HUES48 (cell line): ENCODE data around the gene DSE.
"Not testable (repeated sequence)": the region's sequence is repeated elsewhere in the genome, so short reads cannot be mapped to it uniquely, and the experiment has no call there.

Experiments used
- H3K27ac ChIP-seq: one replicate; pipeline ENCODE4 v1.7.0; 2013; ENCODE audit warnings: low read depth, low read length, inconsistent platforms
- H3K27me3 ChIP-seq: 2 replicates; pipeline ENCODE4 v1.6.1; 2013; ENCODE audit warnings: mild to moderate bottlenecking, low read length; ENCODE audit not compliant: control insufficient read depth, insufficient read depth
- H3K36me3 ChIP-seq: 2 replicates; pipeline ENCODE4 v1.6.1; 2013; ENCODE audit warnings: low read length; ENCODE audit not compliant: control insufficient read depth, insufficient read depth
- H3K4me1 ChIP-seq: 2 replicates; pipeline ENCODE4 v1.6.1; 2013; ENCODE audit warnings: mild to moderate bottlenecking, low read length; ENCODE audit not compliant: control insufficient read depth, insufficient read depth
- H3K4me3 ChIP-seq: 2 replicates; pipeline ENCODE4 v1.5.1; 2013; ENCODE audit warnings: mild to moderate bottlenecking, low read depth, low read length
- H3K9ac ChIP-seq: 2 replicates; pipeline ENCODE4 v1.6.1; 2013; ENCODE audit warnings: mild to moderate bottlenecking, low read depth, low read length, moderate library complexity
- H3K9me3 ChIP-seq: 2 replicates; pipeline ENCODE4 v1.6.1; 2013; ENCODE audit warnings: low read length; ENCODE audit not compliant: control insufficient read depth, insufficient read depth

The DSE gene

DNA sequence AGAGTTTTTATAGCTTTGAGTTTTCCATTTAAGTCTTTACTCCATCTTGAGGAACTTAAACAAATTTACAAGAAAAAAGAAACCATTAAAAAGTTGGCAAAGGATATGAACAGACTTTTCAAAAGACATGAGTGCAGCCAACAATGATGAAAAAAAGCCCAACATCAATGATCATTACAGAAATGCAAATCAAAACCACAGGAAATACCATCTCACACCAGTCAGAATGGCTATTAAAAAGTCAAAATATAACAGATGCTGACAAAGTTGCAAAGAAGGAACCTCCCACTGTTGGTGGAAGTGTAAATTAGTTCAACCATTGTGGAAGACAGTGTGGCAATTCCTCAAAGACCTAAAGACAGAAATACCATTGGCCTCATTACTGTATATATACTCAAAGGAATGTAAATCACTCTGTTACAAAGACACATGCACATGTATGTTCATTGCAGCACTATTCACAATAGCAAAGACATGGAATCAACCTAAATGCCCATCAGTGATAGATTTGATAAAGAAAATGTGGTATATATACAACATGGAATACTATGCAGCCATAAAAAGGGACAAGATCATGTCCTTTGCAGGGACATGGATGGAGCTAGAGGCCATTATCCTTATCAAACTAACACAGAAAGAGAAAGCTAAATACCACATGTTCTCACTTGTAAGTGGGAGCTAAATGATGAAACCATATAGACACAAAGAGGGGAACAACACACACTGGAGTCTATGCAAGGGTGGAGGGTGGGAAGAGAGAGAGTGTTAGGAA, 35.9 kb upstream of the DSE start:
- not testable (repeated sequence) for H3K4me3 ChIP-seq, H3K9ac ChIP-seq, H3K27ac ChIP-seq, H3K36me3 ChIP-seq, H3K27me3 ChIP-seq, H3K4me1 ChIP-seq, H3K9me3 ChIP-seq

DNA sequence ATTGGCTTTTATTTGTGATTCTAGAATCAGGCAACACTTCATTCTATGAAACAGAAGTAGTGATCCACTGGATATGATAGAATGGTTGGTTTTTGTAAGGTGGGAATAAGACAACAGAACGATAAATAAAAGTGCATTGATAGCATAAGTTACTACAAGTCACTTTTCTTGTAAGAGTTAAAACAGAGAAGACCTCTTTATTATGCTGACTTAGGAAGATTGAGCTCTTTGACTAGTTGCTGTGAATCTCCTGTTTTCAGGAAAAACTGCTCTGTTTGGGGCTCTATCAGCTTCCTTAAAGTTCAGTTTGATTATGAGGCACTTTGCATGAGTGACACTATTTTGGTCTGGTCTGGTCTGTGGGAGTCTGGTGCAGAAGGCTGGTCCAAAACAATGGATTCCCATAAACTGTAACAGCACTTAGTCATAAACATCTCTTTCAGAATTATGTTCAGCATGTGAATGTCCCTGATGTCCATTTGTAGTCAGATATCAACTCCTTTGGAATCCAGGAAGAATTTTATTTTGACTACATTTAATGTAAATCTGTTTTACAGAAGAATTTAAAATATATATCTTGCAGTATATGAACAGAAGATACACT, 35.0 kb upstream of the DSE start:
- H3K27ac ChIP-seq = no peak overlapping the region
- no peaks in the 10 kb centered on the region for H3K36me3 ChIP-seq
- no peak overlapping the region for H3K9ac ChIP-seq
- 0 out of 2 replicates have a peak, but pooled peaks cover 6% of the 10 kb centered on the region for H3K9me3 ChIP-seq
- H3K4me3 ChIP-seq = no peak overlapping the region
- H3K27me3 ChIP-seq = no peaks in the 10 kb centered on the region
- H3K4me1 ChIP-seq = no peaks in the 10 kb centered on the region

DNA sequence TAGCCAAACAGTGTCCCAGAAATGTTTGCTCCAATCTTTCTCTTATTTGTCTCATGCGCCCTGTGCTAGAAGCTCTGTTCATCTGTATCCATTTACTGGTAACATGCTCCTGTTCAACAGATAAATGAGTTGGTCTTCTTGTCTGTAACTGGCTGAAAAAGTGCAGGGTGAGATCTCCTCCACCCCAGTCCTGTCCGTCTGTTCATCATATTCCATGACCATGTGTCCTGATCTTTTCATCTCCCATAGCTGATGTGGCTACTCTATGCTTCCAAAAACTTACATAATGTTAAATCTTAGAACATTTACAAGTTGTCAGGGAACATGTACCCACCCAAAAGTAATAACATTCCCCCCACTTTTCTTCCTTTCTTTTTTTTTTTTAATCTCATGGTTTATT, 31.8 kb upstream of the DSE start:
- H3K36me3 ChIP-seq = no peaks in the 10 kb centered on the region
- H3K27me3 ChIP-seq = no peaks in the 10 kb centered on the region
- peaks cover 11% of the 10 kb centered on the region for H3K9me3 ChIP-seq
- H3K27ac ChIP-seq = no peak overlapping the region
- H3K9ac ChIP-seq = no peak overlapping the region
- H3K4me1 ChIP-seq = no peaks in the 10 kb centered on the region
- H3K4me3 ChIP-seq = no peak overlapping the region

DNA sequence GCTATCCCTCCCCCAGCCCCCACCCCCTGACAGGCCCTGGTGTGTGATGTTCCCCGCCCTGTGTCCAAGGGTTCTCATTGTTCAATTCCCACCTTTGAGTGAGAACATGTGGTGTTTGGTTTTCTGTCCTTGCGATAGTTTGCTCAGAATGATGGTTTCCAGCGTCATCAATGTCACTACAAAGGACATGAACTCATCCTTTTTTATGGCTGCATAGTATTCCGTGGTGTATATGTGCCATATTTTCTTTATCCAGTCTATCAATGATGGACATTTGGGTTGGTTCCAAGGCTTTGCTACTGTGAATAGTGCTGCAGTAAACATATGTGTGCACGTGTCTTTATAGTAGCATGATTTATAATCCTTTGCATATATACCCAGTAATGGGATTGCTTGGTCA, 30.1 kb upstream of the DSE start:
- not testable (repeated sequence) for H3K27me3 ChIP-seq, H3K9ac ChIP-seq, H3K36me3 ChIP-seq, H3K4me1 ChIP-seq, H3K27ac ChIP-seq, H3K4me3 ChIP-seq
- peaks cover 11% of the 10 kb centered on the region for H3K9me3 ChIP-seq

DNA sequence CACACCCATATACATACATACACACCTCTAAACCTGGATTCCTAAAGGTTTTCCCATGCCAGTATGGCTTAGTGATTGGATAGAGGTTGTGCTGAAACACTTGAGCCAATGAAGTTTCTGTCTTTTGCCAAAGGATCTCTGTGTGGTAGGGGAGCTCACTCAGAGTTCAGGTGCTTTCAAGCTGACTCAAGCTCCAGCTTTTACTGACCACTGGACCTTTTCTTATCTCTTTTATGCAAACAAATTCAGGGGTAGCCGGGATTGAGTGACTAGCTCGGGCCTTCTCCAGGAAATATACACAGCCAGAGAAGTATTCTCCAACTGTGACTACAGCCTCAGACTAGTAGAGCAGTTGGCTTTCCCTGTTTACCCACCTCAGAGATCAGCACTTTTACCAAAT, 21.5 kb upstream of the DSE start:
- Histone ChIP-seq H3K4me1 (no peaks in the 10 kb centered on the region), H3K27me3 (no peaks in the 10 kb centered on the region), H3K9me3 (no peaks in the 10 kb centered on the region), H3K27ac (no peak overlapping the region), H3K4me3 (no peak overlapping the region), H3K9ac (no peak overlapping the region), H3K36me3 (no peaks in the 10 kb centered on the region)

DNA sequence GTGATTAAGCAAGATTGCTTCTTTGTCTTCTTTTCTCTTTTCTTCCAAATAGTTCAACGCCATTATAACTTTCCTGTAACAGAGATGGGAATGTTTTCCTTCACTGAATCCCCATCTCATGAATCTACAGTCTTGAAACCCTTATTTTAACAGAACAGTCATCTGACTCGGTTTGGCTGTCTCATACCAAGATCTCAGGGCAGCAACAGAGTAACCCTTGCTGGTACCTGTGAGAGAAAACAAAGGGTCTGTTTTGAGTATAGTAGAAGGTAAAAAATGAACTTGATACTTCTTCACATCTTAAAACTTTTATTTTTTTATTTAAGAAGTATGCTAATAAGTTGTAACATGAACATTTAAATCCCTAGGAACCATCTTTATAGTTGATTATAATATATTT, 19.6 kb upstream of the DSE start:
- no peaks in the 10 kb centered on the region for H3K9me3 ChIP-seq
- no peaks in the 10 kb centered on the region for H3K36me3 ChIP-seq
- H3K4me3 ChIP-seq = no peak overlapping the region
- no peak overlapping the region for H3K27ac ChIP-seq
- no peak overlapping the region for H3K9ac ChIP-seq
- H3K4me1 ChIP-seq = no peaks in the 10 kb centered on the region
- H3K27me3 ChIP-seq = no peaks in the 10 kb centered on the region

DNA sequence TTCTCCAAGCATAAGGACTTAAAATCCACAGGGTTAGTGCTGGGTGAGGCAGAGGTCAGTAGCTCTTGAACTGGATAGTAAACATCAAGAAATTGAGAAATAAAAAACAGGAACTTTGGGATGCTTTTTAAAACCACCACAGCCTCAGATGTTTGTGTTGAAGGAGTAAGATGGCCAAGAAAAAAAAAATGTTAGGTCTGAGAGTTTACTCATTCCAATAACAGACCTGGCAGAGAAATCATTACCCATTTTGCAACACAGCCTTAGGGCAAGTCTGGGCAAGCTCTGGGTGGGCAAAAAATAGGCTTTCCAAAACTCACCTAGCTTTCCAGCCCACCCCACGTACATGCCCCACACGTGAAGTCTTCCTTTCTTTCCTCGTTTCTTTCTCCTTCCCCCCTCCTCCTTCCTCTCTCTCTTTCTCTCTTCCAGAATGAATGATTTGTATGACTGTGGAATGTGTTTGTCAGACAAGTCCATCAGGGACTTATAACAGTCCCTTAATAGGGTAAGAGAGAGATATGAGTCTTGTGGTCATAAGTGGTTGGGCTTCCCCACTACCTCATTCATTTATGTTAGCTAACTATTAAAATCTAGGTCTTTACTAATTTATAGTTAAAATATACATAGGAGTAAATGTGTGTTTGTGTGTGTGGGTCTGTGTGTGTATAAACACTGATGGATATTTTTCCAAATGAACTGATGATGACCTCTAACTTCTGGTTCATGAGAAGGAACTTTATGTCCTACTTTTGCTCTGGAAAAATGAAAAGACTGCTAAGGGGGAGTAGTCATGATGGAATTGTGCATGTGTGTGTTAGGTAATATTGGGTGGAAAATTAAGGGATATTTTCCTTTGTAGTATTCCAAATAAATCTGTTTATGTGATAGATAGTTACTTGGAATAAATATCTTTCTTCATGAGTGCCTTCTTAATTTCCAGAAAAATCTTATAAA, 18.0 kb upstream of the DSE start:
- H3K36me3 ChIP-seq = no peaks in the 10 kb centered on the region

DNA sequence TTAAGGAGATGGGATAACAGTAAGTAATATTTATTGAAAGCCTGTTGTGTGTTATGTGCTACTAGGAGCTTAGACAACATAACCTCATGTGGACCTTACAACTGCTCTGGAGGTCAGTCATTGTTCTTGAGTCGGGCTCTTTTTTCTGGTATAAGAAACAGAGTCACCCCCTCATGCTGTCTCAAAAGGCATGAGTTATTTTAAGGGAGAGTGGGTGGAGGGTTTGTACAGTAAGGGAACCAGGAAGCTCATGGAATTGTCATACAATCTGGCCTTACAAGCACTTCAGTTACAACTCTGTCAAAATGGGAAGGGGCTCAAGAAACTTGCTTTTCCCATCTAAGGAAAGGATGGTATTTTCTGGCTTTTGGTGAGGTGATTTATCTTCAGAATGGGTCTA, 16.5 kb upstream of the DSE start:
- no peaks in the 10 kb centered on the region for H3K9me3 ChIP-seq
- H3K36me3 ChIP-seq = no peaks in the 10 kb centered on the region
- H3K9ac ChIP-seq = no peak overlapping the region
- no peaks in the 10 kb centered on the region for H3K27me3 ChIP-seq
- H3K27ac ChIP-seq = no peak overlapping the region
- H3K4me1 ChIP-seq = peaks cover 5% of the 10 kb centered on the region; the same call in 1 of the 2 replicates
- no peak overlapping the region for H3K4me3 ChIP-seq

More for the DNA sequence above, 18.0 kb upstream of the DSE start:
- Histone ChIP-seq H3K4me3 (no peak overlapping the region), H3K9ac (no peak overlapping the region), H3K4me1 (peaks cover 5% of the 10 kb centered on the region; the same call in 1 of the 2 replicates), H3K27me3 (no peaks in the 10 kb centered on the region), H3K9me3 (no peaks in the 10 kb centered on the region), H3K27ac (no peak overlapping the region)

DNA sequence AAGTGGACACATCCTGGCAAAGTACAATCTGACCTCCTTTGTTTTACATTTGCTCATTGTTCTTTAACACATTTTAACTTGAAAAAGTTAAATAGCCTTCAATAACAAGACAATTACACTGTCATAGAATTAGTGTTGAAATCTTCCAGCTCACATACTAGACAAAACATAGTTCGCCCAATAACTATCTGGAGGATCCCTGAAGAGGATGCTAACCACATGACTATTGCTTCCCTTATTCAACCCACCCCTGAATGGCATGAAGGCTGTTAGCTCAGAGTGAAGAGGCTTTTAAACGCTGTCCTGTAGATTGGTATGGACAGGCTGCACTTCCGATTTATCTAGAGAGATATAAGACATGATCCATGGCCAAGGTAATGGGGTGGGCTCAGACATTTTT, 15.0 kb upstream of the DSE start:
- no peak overlapping the region for H3K27ac ChIP-seq
- no peak overlapping the region for H3K4me3 ChIP-seq
- H3K9ac ChIP-seq = no peak overlapping the region
- H3K36me3 ChIP-seq = no peaks in the 10 kb centered on the region
- H3K4me1 ChIP-seq = peaks cover 5% of the 10 kb centered on the region; the same call in 1 of the 2 replicates
- no peaks in the 10 kb centered on the region for H3K27me3 ChIP-seq
- H3K9me3 ChIP-seq = no peaks in the 10 kb centered on the region

DNA sequence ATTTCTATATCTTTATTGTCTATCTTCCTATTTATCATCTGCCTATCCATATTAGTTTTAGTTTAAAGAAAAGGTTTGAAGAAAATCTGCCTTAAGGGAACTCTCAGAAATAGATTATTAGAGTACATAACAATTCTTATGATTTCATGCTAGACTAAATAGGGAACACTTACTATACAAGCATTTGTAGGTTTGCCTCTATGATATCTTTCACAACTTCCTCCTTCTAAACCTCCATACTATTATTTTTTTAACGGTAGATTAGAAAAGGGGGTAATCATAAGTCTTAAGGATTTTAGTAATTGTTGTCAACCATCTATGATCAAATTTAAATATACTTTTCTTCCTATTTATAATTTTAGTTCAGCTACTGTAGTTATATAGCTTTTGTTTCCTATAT, 11.6 kb upstream of the DSE start:
- no peaks in the 10 kb centered on the region for H3K9me3 ChIP-seq
- no peak overlapping the region for H3K27ac ChIP-seq
- H3K4me1 ChIP-seq = peaks cover 5% of the 10 kb centered on the region; the same call in 1 of the 2 replicates
- H3K9ac ChIP-seq = no peak overlapping the region
- H3K36me3 ChIP-seq = no peaks in the 10 kb centered on the region
- H3K4me3 ChIP-seq = no peak overlapping the region
- no peaks in the 10 kb centered on the region for H3K27me3 ChIP-seq

DNA sequence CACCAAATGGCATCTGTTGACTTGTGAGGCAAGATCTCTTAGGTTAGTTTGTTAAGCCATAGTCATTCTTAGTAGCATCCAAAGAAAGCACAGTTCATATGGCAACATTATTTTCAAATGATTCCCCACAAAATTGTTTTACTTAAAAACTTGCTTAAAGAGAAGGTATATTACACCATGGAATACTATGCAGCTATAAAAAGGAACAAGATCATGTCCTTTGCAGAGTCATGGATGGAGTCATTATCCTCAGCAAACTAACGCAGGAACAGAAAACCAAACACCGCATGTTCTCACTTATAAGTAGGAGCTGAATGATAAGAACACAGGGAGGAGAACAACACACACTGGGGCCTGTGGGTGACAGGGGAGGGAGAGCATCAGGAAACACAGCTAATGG, 10.9 kb upstream of the DSE start:
- H3K4me3 ChIP-seq = no peak overlapping the region
- no peaks in the 10 kb centered on the region for H3K36me3 ChIP-seq
- H3K9ac ChIP-seq = no peak overlapping the region
- no peaks in the 10 kb centered on the region for H3K9me3 ChIP-seq
- no peaks in the 10 kb centered on the region for H3K27me3 ChIP-seq
- H3K4me1 ChIP-seq = peaks cover 5% of the 10 kb centered on the region; the same call in 1 of the 2 replicates
- no peak overlapping the region for H3K27ac ChIP-seq
